ENCODE results near the gene EIF1AY.

GRCh38 chrY:20575531-20576121 lies at the start of gene EIF1AY:
- no peak for TF ChIP-seq CTCF (IDR thresholded peaks at IDR 0.05 in 2 of 3, conservative IDR thresholded peaks at IDR 0.05 in 1 of 3; ENCODE audit: control insufficient read depth in 2 of 3, extremely low read depth in 1 of 3, insufficient read depth in 1 of 3, low read depth in 3 of 3, low read length in 3 of 3)
- TF ChIP-seq USF2 (IDR thresholded peaks at IDR 0.05; ENCODE audit: borderline replicate concordance, low read depth, low read length): no peak
- no peak for TF ChIP-seq EZH2 (IDR thresholded peaks at IDR 0.05; ENCODE audit: borderline replicate concordance, control insufficient read depth, low read depth, low read length)
- no peak for TF ChIP-seq RUNX3 (IDR thresholded peaks at IDR 0.05; ENCODE audit: low read length)
- TF ChIP-seq ZBTB33 (IDR thresholded peaks at IDR 0.05): no peak
- no peak for TF ChIP-seq NFYB (IDR thresholded peaks at IDR 0.05; ENCODE audit: insufficient read depth, low read depth, low read length)
- TF ChIP-seq TAF1 (IDR thresholded peaks at IDR 0.05; ENCODE audit: borderline replicate concordance, low read depth, low read length): no peak
- TF ChIP-seq IRF3 (IDR thresholded peaks at IDR 0.05): no peak
- no peak for TF ChIP-seq ATF2 (IDR thresholded peaks at IDR 0.05; ENCODE audit: low read length)
- no peak for TF ChIP-seq REST (IDR thresholded peaks at IDR 0.05; ENCODE audit: low read depth, low read length)
- no peak for TF ChIP-seq POLR2AphosphoS5 (IDR thresholded peaks at IDR 0.05; ENCODE audit: low read length)
- TF ChIP-seq NR2C1 (IDR thresholded peaks at IDR 0.05): no peak
- TF ChIP-seq BMI1 (IDR thresholded peaks at IDR 0.05; ENCODE audit: borderline replicate concordance): no peak

Data from GM12878 (cell line).